ENCODE results near the gene SPATA25. TPM values are rescaled to one million over a fixed set of nuclear protein-coding genes. Genes with fewer than 3 reads are reported as not detected.

SPATA25 gene, protein sequence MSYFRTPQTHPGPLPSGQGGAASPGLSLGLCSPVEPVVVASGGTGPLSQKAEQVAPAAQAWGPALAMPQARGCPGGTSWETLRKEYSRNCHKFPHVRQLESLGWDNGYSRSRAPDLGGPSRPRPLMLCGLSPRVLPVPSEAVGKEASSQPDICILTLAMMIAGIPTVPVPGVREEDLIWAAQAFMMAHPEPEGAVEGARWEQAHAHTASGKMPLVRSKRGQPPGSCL
- 0.65 and 1.1 TPM in 2 replicates for total RNA-seq

DNA sequence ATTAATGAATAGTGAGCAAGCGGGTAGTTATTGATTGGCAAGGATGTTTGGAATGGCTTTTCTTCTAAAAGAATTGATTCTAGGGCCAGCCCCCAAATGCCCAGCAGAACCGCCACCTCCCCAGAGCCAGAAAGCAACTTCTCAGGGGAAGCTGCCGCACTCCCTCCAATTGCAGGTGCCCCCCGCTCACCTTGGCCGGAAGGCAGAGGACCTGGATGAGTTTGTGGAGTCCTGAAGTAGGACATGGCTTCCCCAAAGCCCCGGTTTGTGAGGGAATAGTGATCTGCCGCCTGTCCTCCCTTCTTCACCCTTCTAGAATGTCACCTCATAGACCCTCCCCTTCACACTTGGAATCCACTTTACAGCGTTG, at the start of gene SPATA25:
TSS of gene SPATA25 (minus strand) at position 277 of the 370 bp plus-strand sequence. CDS start at position 245, 32 bp downstream.

DNA sequence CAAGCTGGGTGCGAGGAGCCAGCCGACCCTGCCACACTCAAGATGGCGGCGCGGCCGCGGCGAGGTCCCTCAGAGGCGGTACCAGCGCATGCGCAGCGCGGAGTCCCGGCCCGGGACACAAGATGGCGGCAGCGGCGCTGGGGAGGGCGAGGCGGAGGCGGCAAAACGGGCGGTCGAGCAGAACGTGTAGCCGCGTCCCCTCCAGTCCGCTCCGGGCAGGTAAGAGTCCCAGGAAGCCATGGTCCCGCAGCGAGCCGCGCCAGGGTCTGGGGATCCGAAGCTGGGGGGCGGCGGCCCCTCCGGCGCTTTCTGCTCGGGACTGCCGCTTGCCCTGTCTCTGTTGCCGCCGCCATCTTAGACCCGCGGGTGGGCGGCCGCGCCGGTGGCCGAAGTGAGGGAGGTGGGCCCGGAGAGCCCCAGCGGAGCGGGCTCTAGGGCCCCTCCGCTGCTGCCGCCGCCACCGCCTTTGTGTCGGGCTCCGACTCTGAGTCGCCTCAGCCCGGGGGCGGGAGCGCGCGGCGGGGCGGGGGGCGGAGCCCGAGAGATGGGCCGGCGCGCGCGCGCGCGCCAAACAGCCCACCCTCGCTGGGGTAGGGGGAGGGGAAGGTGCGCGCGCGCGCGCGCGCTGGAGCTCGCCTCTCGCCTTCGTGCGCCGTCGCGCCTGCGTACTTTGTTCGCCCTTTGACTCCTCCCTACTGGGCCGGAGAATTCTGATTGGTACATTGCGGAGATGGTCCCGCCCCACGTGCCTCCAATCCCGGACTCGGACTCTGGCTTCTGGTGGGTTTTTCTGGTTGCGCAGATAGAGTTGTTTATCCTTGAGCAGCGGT, 47.4 kb upstream of the SPATA25 start, which contains the start of gene PCIF1:
TSS of gene PCIF1 (plus strand) at position 98 of the 830 bp plus-strand sequence. CDS start 4,317 bp downstream, outside the sequence.

DNA sequence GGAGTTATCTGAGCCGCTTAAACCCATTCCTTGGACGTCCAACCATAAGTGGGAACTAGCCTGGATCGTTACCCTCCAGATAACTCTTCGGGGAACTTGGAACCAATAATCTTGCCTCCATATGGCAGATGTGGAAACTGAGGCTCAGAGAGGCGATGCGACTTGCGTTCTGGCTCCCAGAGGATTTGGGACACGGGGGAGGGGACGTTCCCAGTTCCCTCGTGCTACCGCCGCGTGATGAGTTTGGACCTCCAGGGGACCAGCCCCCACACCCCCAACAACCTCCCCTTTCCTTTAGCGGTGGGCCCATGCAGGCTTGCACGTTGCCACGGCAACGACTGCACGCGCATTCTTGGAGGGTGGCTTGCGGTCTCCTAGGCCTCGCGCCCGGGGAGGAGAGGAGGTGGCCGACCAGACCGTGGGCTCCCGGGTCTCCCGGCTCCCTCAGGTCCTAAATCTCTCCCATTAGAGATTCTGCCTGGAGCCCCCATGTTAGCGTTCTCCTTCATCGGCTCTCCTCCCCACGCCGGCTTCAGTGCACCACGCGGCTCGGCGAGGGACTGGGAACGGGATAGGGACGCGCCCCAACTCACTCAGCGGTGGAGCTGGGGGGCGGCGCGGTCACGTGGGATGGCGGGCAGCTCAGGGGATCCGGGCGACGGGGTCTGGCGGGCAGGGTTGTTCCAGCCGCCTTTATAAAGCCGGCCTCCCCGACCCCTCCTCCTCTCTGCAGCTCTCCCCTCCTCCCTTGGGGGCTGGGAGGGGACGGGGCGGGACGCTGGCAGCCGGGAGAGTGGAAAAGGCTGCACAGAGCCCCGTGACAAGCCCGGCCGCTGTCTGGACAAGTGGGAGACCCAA, 24.3 kb upstream of the SPATA25 start, which contains the start of gene PLTP:
TSS of gene PLTP (minus strand) at position 670 of the 858 bp plus-strand sequence. CDS start 703 bp downstream, outside the sequence.

DNA sequence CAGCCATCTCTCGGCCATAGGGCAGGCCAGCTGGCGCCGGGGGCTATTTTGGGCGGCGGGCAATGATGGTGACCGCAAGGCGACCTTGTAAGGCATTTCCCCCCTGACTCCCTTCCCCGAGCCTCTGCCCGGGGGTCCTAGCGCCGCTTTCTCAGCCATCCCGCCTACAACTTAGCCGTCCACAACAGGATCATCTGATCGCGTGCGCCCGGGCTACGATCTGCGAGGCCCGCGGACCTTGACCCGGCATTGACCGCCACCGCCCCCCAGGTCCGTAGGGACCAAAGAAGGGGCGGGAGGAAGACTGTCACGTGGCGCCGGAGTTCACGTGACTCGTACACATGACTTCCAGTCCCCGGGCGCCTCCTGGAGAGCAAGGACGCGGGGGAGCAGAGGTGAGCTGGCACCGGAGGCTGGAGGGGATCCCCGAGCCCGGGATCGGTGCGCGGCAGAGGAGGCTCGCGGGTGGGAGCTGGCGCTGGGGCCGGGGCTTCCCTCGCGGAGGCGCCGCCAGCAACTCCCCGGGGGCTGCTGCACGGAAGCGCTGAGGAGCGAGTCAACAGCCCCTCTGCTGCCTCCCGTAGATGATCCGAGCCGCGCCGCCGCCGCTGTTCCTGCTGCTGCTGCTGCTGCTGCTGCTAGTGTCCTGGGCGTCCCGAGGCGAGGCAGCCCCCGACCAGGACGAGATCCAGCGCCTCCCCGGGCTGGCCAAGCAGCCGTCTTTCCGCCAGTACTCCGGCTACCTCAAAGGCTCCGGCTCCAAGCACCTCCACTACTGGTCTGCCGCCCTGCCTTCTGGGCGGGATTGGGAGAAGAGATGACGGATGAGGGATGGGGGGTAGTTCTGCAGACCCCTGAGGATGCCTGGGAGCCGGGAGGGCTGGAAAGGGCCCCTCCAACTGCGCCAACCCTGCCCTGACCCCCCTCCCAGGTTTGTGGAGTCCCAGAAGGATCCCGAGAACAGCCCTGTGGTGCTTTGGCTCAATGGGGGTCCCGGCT, 3.9 kb upstream of the SPATA25 start, which contains the start of the genes CTSA and NEURL2:
TSS of gene CTSA (plus strand) at position 351 of the 999 bp plus-strand sequence. CDS start at position 585, 234 bp downstream.
TSS of gene NEURL2 (minus strand) at position 224 of the 999 bp plus-strand sequence. CDS start at position 7, 217 bp downstream.

DNA sequence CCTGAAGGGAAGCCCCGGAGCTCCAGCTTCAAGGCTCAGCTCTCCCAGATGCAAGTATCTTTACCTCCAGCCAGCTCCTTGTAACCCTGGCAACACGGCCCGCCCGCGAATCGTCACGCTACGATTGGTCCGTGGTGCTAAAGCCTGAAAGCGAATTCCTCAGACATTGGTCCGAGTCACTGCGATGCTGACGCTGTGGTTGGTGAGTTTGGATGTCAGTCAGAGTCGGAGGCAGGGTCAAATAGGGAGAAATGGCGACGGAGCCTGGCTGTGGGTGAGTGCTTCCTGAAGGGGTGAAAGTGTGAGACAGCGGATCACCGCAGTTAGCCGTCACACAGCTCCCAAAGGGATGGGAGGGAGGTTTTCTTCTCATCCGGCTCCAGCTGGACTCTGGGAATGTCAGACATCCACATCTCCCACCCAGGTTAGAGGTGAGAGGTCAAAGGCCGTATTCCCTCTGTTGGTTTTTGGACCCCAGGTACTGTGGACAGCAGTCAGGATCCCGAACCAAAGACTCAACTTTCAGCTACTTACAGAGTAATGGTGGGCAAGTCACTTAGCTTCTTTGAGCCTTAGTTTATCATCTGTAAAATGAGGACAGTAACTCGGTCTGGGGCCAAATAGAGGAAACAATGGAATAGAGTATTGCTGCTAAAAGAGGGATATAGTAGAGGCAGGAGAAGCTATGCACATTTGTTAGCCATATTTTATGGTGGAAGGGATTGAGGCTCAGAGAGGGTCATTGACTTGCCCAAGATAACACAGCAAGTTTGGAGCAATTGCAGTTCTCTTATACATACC, 6.2 kb downstream of the SPATA25 start, which contains the start of gene ZSWIM1:
TSS of gene ZSWIM1 (plus strand) at position 240 of the 801 bp plus-strand sequence. CDS start 1,366 bp downstream, outside the sequence.

DNA sequence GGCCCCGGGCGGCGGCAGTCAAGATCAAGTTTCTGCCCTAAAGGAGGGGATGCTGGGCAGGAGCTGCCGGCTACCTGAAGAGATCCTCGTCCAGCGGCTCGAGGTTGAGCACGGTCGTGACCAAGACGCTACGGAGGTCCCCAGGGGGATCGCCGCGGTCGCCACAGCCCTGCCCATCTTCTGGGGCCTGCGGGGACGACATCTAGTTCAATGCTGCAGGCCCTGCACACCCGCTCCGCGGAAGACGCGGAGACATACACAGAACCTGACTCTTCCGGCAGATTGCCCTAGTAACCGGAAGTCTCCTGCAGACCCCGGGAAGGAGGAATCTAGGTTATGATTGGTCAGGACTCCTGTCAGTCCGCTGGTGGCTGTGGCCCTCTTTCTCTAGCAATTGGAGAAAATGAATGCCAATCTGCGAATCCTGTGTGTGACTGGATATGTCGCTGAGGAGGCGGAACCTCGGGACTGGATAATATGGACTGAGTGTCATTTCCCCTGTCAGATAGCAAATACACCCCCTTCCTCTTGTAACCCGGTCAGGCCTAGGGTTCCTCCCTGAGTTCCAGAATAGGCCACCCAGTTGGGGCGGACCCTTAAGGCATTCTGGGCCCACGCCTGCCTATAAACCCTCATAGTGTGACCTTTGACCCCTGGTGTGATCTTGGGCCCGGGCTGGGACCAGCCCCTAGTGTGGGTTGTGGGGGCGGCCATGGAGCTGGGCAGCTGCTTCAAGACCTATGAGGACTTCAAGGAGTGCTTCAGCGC, 30.1 kb downstream of the SPATA25 start, which contains the start of the genes ACOT8 and ZSWIM3:
TSS of gene ACOT8 (minus strand) at position 279 of the 768 bp plus-strand sequence. CDS start at position 202, 77 bp downstream.
TSS of gene ZSWIM3 (plus strand) at position 501 of the 768 bp plus-strand sequence. CDS start at position 713, 212 bp downstream.

Other genes starting within 250 kb of the SPATA25 start
- gene WFDC11, start 217.4 kb downstream of the SPATA25 start, total RNA-seq, result not detected in 2 replicates
- not detected in 2 replicates for gene WFDC13, start 185.6 kb downstream of the SPATA25 start, total RNA-seq
- not detected in 2 replicates for gene WFDC10B, start 182.6 kb downstream of the SPATA25 start, total RNA-seq
- not detected in 2 replicates for gene SPINT4, start 165.3 kb downstream of the SPATA25 start, total RNA-seq
- 0.11 TPM in 1 of 2 replicates, not detected in the other for gene WFDC3, start 95.7 kb downstream of the SPATA25 start, total RNA-seq
- gene DNTTIP1, start 95.7 kb downstream of the SPATA25 start, total RNA-seq, result 11.9 TPM in 2 replicates
- gene UBE2C, start 75.0 kb downstream of the SPATA25 start, total RNA-seq, result 3.3 and 4.2 TPM in 2 replicates
- 0.17 TPM in 1 of 2 replicates, not detected in the other for gene TNNC2, start 60.3 kb downstream of the SPATA25 start, total RNA-seq
- 11.7 and 14.3 TPM in 2 replicates for gene SNX21, start 53.8 kb downstream of the SPATA25 start, total RNA-seq
- 27.9 and 28.3 TPM in 2 replicates for gene ACOT8, start 30.2 kb downstream of the SPATA25 start, total RNA-seq
- gene ZSWIM3, start 30.0 kb downstream of the SPATA25 start, total RNA-seq, result 7.4 and 9.4 TPM in 2 replicates
- gene ZSWIM1, start 6.4 kb downstream of the SPATA25 start, total RNA-seq, result 3.0 and 4.4 TPM in 2 replicates
- 2.6 and 3.7 TPM in 2 replicates for gene NEURL2, start 3.6 kb upstream of the SPATA25 start, total RNA-seq
- gene CTSA, start 3.7 kb upstream of the SPATA25 start, total RNA-seq, result 45.5 and 47.4 TPM in 2 replicates
- 1.4 and 2.2 TPM in 2 replicates for gene PLTP, start 24.5 kb upstream of the SPATA25 start, total RNA-seq
- gene PCIF1, start 47.1 kb upstream of the SPATA25 start, total RNA-seq, result 9.1 and 11.8 TPM in 2 replicates
- gene ZNF335, start 84.6 kb upstream of the SPATA25 start, total RNA-seq, result 7.6 and 8.9 TPM in 2 replicates
- under 0.01 and 0.17 TPM in 2 replicates for gene MMP9, start 121.3 kb upstream of the SPATA25 start, total RNA-seq
- 0.34 and 0.98 TPM in 2 replicates for gene SLC12A5, start 141.6 kb upstream of the SPATA25 start, total RNA-seq
- gene NCOA5, start 202.3 kb upstream of the SPATA25 start, total RNA-seq, result 10.9 and 13.5 TPM in 2 replicates
- 10.4 and 21.0 TPM in 2 replicates for gene CD40, start 230.7 kb upstream of the SPATA25 start, total RNA-seq